Stimulated activated CD4-positive, alpha-beta T cell treated with anti-CD3 and anti-CD28 coated beads, Interleukin-2, amount 100 ng/mL, for 4 hours (primary cell): ENCODE data around the gene FAM168A.
"Not testable (repeated sequence)": the region's sequence is repeated elsewhere in the genome, so short reads cannot be mapped to it uniquely, and the experiment has no call there.

Source experiments
- DNase-seq: peaks from one replicate; pipeline ENCODE4 v3.0.0-alpha.2; 2020; ENCODE audit warnings: low read depth

FAM168A gene

DNA sequence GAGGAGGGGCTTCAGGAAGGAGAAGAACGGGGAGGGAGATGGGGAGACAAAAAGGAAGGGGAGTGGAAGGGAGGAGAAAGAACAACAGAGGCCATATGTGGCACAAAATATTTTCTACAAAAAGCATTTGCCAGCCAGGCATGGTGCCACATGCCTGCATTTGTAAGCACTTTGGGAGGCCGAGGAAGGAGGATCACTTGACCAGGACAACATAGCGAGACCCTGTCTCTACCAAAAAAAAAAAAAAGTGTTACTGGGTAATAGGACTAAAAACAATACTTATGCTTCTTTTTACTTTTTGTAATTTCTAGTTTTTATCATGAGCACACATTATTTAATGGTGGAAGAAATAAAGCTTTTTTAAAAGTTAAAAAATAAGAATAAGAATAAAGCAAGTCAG, 5.3 kb downstream of the FAM168A start:
- no peak for DNase-seq

DNA sequence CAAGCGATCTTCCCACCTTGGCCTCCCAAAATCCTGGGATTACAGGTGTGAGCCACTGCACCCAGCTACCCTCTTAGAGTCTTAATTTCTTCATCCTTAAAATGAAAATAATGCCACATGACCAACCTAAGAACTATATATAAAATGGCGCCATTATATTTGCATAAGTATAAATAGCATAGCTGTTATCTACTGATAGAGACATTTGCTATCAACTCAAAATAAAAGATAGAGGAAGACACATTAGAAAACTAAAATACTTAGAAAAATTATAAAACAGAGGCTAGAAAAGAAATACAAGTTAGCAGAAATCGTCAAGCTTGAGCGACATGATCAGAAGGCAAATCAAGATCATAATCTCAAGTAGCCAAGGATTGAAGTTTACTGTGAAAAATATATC, 6.2 kb downstream of the FAM168A start:
- no peak for DNase-seq

DNA sequence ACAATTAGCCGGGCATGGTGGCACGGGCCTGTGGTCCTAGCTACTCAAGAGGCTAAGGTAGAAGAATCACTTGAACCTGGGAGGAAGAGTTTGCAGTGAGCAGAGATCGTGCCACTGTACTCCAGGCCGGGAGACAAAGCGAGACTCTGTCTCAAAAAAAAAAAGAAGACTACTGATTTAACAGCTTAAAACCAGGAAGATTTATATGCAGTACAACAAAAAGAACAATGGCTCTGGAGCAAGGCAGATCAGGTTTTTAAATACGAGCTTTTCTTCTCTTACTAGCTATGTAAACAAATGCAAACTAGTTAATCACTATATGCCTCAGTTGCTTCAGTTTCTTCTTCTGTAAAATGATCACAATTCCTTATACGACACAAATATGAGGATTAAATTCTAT, 6.9 kb downstream of the FAM168A start:
- DNase-seq = no peak

DNA sequence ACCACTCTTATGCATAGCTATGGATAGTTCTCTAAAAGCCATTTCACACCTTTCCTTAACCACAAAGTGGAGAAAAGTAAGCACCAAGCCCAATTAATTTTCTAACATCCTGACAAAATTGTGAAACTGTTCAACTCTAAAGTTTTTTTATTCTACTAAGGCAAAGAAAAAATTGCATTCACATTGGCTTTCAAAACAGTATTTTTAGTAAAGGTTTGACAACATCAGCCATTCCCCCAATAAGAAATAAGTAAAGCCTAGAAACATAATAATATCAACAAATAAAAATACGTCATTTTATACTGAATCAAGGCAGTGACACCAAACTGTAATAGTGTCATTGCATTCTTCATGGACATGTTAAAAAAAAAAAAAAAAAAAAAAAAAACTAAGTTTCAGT, 11.1 kb downstream of the FAM168A start:
- DNase-seq = no peak

DNA sequence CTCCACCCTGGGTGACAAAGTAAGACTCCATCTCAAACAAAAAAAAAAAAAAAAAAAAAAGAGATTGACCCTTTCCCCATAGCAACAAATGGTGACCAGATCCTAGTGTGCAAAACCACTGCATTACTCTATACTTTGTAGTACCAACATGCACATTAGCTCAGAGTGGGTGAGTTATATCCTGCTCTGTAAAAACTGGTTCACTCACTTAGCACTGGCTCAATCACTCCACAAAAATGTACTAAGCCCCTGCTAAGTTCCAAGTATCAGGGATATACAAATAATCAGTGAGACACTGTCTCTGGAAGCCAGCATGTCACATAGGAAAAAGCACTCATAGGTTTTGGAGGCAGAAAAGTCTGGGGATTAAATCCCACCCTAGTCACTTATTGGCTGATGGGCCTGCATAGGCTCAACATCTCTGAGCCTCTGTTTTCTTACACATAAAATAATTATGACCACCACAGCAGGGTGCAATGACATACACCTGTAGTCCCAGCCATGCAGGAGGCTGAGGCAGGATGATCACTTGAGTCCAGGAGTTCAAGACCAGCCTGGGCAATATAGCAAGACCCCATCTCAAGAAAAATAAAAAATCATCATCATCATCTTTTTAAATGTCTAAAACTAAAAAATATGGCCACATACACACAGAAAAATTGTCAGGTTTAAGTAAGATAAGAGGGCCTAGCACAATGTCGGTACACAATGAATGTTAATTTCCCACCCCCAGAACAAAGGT, 11.9 kb downstream of the FAM168A start:
- DNase-seq = no peak

DNA sequence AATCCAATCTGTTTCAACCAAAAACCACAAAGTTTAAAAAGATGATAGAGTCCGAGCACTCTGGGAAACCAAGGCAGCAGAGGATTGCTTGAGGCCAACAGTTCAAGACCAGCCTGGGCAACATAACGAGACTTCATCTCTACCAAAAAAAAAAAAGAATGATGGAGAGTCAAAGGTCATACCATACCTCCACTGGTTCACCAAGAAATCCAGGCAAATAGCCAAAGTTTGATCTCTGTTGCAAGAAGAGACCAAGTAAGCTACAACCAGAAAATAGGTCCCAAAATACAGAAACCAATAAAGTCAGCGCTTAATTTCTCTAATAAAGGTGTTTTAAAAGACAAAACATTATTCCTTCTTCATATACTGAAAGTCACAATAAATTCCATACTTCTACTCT, 13.1 kb downstream of the FAM168A start:
- DNase-seq = no peak

DNA sequence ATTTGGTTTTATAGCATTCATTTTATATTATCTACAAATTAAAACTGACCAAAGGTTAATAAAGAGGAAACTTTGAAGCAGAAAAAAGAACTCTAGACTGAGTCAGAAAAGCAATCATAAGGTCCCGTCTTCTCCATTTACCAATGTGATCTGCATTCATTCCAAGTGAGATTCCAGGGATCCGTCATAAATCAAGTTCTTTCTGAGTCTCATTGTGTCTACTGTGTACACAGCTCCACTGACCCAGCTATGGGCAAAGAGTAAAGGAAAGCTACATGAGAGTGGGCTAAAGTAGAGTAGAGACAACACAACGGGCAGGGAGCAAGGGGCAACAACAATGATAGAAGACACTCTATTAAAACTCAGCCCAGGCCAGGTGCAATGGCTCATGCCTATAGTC, 15.3 kb downstream of the FAM168A start:
- no peak for DNase-seq

DNA sequence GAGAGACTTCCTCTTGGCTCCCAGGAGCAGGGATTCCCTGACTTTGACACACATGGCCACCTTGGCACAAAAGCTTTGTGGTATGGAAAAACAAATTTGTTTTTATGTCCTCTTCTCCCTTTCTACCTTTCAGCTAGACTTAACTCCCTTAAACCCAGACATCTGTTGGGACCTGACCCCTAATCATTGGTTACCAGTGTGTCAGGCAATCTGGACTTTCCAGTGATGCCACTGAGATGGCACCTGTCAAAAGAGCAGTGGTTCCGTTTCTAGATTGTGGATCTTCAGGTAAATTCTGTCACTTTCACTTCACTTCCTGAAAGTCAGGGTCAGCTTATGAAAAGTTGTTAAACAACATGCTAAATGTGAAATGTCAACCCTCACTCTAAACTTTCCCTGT, 17.2 kb downstream of the FAM168A start:
- not testable (repeated sequence) for DNase-seq

DNA sequence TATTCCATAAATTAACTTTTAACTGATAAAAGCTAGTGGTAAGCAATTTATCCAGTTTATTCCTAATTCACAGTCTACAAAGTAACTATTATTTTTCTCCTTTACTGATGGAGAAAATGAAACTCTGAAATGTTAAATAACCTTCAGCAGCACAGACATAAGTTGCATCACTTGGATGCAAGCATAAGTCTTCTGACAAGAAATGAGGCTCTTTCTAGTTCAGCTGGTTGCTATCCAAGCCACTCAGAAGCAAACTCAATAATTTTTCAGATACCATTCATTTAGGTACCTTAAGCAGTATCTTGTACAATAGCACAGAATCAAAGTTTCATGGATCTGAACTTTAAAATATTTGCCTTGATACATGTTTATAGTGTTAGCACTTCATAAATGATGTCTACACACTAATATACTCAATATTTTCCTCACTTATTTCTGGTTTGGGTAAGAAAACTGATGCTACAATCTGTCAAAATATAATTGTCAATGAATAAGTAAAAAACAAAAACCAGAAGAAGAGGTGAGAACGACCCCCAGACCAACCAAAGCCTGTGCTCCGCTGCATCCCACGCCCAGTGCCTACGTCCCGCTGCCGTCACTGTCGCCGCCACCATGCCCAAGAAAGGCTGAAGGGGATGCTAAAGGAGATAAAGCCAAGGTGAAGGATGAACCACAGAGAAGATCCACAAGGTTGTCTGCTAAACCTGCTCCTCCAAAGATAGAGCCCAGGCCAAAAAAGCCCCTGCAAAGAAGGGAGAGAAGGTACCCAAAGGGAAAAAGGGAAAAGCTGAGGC, 18.1 kb downstream of the FAM168A start:
- no peak for DNase-seq

DNA sequence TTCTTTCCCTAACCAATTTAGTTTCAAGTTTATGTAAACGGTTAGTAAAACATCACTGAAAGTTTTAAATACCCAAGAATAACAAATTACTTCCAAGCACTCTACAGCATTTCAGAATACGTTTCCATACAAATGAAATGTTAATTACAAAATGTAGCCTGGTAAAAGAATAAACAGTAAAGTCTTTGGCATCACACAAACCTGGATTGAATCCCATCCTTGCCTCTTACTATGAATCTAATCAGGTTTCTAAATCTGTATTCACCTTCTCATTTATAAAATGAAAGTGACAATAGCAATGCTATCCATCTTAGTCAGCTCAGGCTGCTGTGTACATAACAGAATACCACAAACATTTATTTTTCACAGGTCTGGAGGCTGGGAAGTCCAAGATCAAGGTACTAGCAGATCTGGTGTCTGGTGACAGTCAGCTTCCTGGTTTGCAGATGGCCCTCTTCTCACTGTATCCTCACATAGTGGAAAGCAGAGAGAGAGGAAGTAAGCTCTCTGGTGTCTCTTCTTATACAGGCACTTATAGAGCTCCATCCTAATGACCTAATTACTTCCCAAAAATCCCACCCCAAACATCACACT, 19.2 kb downstream of the FAM168A start:
- DNase-seq = no peak

DNA sequence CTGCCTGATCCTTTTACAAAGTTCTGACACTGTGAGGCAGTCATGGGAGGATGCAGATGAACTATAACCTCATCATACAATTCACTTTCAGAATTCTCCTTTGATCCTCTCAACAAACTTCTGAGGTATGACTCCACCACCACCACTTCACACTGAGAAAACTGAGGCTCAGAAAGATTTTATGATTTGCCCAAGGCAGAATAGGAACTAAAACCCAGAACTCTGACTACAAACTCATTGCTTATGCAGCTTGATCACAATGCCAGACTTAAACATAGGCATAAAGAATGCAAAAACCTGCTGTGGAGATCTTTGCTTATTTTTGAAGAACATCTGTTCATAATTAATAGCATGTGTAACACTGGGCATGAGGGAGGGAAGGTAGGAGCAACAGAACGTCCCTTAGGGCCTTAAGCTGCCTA, 20.4 kb downstream of the FAM168A start:
- no peak for DNase-seq

DNA sequence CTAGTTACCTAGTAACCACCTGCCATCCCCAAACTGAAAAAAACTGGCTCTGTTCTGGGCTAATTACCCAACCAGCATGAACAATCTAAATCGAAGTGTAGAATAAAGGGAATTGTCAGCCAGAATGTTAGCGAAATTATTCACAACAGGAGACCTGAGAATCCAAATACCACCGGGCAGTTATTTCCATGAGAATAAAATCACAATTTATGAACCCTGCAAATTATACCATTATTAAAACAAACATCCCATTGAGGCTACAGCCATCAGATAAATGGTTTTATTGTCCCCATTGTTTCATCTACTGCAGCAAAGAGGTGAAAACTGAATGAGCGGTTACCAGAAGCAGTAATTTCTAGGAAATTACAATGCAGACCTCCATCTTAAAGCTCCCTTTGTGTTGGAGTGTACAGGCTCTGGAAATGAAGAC, 21.7 kb downstream of the FAM168A start:
- no peak for DNase-seq

DNA sequence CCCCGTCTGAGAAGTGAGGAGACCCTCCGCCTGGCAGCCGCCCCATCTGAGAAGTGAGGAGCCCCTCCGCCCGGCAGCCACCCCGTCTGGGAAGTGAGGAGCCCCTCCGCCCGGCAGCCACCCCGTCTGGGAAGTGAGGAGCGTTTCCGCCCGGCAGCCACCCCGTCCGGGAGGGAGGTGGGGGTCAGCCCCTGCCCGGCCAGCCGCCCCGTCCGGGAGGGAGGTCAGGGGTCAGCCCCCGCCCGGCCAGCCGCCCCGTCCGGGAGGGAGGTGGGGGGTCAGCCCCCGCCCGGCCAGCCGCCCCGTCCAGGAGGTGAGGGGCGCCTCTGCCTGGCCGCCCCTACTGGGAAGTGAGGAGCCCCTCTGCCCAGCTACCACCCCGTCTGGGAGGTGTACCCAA, 25.9 kb downstream of the FAM168A start:
- not testable (repeated sequence) for DNase-seq

DNA sequence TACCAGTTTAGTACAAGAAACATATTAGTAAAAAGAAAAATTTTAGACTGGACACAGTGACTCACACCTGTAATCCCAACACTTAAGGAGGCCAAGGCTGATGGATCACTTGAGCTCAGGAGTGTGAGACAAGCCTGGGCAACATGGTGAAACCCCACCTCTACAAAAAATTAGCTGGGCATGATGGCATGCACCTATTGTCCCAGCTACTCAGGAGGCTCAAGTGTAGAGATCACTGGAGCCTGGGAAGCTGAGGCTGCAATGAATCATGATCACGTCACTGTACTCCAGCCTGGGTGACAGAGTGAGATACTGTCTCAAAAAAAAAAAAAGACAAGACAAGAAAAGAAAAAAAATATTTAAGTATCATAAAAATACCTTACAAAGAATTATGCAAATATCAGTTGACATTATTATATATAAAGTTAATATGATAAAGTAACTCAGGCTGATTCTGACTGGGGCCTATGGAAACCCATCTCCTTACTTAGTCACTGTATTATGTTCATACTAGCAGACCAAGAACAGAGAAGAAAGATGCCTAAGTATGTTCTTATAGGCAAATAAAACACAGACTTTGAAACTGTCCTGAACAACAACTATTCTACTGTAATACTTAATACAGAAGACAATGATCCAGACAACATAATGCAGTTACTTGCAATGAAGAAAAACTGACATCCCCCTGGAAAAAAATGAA, 27.3 kb downstream of the FAM168A start:
- DNase-seq = no peak

DNA sequence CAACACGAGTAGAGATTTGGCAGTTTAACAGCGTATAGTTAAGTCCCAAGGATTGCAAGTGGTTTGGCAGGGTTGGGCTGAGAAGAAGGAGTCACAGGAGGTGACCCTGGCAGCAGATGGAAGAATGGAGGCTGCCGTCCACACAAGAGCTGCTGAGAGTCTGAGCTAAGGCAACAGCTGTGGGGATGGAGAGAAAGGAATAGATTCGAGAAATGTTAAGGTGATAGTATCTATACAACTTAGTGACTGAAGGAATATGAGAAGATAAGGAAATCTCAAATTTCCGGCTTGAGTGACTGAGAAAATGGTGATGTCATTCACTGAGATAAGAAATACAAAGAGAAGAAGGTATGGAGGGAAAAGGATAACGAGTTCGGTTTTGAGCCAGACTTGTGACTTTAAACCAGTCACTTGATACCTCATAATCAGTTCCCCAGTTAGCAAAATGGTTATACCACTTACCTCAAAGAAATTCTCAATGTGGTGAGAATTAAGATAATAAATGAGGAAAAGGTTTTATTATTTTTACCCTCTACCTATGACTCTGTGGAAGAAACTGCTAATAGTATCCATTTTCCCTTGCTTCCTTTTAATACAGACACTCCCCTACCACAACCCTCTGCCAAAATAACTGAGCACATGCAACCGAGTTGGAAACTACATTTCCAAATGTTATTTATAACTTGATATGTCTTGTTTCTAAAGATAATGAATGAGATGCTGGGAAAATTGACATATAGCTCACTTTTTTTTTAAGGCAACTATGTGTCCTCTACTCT, 30.7 kb downstream of the FAM168A start:
- DNase-seq = no peak

DNA sequence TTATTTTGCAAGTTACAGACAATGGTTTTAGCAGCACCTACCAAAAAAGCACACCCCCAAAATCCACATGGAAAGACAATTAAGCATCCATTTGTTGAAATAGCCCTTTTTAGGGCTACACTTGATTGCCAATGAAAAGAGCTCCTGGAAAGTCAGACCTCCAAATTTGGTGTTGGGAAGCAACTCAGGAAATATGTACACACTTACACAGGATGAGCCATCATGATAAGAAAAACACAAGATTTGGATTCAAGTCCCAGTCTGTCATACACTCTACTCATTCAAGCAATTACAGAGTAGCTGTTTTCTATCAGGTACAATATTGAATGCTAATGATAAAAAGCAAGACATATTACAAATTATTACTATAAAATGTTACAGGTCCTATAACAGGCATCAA, 31.5 kb downstream of the FAM168A start:
- no peak for DNase-seq

DNA sequence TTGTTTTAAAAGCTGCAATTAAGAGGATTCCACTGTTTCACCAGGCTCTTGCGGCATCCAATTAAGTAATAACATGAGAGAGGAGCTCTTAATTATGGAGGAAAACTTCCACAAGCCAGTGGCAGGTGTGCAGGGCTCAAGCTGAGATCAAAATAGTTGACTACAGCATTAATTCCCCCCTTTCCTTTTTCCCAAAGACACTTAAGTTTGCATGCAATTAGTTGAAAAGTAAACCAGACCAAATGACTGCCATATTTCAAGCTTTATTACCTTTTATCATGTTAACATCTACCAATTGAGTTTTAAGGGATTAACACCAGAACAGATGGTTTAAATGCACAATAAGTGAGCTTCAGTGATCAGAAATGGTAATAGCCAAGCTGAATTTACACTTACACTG, 32.1 kb downstream of the FAM168A start:
- DNase-seq = no peak

DNA sequence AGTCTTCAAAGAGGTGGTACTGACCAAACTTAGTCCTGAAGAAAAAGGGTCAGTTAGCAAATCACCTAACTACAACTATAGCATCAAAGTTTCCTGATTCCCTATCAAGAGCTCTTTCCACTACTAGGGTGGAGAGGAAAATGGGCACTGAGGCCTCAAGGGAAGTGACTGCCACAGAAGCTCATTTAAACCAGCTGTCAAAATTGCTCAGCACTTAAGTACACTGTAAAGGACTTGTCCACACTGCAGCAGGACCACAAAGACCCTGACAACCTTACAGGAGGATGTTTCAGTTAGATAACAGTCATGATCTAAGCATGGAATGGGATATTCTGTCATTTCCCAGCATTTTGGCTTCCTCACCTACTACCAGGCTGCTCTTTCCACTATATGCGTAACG, 33.0 kb downstream of the FAM168A start:
- DNase-seq = no peak

DNA sequence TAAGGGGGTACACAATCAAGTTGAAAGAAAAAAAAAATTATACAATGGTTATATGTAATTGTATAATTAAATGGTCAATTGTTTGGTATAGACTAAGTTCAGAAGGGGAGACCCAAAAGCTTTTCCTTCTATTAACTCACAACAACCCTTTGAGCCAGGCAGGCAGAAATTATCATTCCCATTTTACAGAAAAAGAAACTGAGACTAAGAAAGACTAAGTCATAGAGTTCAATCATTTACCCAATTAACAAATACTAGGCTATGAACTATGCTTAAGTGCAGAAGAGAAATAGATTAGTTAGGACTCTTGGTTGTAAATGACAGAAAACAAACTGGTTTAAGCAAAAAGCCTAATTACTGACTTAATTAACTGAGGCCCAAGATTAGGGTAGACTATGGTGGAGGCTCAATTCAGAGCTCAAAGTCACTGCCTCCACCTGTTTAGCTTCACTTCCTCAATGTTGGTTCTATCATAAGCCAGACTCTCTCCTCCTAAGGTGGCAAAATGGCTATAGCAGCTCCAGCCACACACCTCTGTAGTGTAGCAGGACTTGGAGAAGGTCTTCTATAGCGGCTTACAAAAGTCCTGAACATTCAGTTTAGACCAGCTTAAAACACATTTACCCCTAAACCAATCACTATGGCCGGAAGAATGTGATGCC, 34.2 kb downstream of the FAM168A start:
- DNase-seq = no peak

DNA sequence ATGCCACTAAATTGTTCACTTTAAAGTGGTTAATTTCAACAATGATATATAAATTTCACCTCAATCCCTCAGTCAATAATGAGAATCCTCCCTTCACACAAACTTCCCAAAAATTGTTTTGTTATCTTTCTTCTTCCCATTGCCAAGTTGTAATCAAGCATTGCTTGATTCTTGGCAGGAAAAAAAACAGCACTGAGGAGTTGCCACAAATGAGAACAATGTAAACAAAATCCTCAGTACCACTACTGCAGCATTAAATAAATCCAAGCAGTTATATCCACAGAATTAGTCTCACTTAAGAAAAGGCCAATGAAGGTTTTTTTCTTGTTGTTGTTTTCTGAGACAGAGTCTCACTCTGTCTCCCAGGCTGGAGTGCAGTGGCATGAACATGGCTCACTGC, 38.2 kb downstream of the FAM168A start:
- DNase-seq = no peak

DNA sequence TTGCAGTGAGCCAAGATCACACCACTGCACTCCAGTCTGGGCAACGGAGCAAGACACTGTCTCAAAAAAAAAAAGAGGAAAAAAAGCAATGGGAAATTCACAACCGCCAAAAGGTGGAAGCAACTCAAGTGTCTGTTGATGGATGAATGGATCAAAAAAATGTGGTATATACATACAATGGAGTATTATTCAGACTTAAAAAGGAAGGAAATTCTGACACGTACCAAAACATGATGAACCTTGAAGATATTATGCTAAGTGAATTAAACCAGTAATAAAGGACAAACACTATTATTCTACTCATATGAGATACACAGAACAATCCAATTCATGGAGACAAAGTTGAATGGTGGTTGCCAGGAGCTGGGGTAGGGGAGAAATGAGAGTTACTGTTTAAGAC, 40.9 kb downstream of the FAM168A start:
- no peak for DNase-seq
